HepG2 (cell line): Measurements from ENCODE around the gene TMEM120A. TPM values are rescaled to one million over a fixed set of nuclear protein-coding genes. Genes with fewer than 3 reads are reported as not detected.

ENCODE experiments used
- BORCS8-MEF2B ChIP-seq: sonication (generic); formaldehyde crosslinking; IDR thresholded peaks from 2 replicates; pipeline ENCODE4 v1.8.0; 2022; ENCODE audit warnings: mild to moderate bottlenecking, missing genetic modification reagents
- FOXA1 ChIP-seq, 2 experiments: fragments of 450-650 bp in 1 of 2; sonication (generic) in 1 of 2; formaldehyde crosslinking in 1 of 2; IDR thresholded peaks; 2 replicates each; pipeline versions ENCODE4 v1.4.0 to v1.6.1; 2016 to 2020; ENCODE audit warnings: missing genetic modification reagents in 1 of 2
- HIVEP1 ChIP-seq: sonication (generic); formaldehyde crosslinking; IDR thresholded peaks from 2 replicates; pipeline ENCODE4 v1.4.0; 2020; ENCODE audit warnings: mild to moderate bottlenecking, missing genetic modification reagents
- HNF4A ChIP-seq: sonication (generic); formaldehyde crosslinking; IDR thresholded peaks from 2 replicates; pipeline ENCODE4 v1.4.0; 2020; ENCODE audit warnings: missing genetic modification reagents
- HNRNPLL ChIP-seq: fragments of 200-400 bp; formaldehyde crosslinking; IDR thresholded peaks from 2 replicates; pipeline ENCODE4 v1.6.1; 2017; ENCODE audit warnings: mild to moderate bottlenecking, low read depth, low read length; ENCODE audit not compliant: poor library complexity, severe bottlenecking
- PATZ1 ChIP-seq: sonication (generic); formaldehyde crosslinking; IDR thresholded peaks from 2 replicates; pipeline ENCODE4 v1.4.0; 2020; ENCODE audit warnings: missing genetic modification reagents
- PHF21A ChIP-seq: sonication (generic); formaldehyde crosslinking; IDR thresholded peaks from 2 replicates; pipeline ENCODE4 v1.5.0; 2020; ENCODE audit warnings: mild to moderate bottlenecking, missing genetic modification reagents
- POLR2AphosphoS2 ChIP-seq: IDR thresholded peaks from 2 replicates; pipeline ENCODE4 v1.6.1; 2011; ENCODE audit warnings: low read depth, low read length, improper control_type of control experiment
- RFX3 ChIP-seq: IDR thresholded peaks from 2 replicates; pipeline ENCODE4 v1.6.1; 2016; ENCODE audit warnings: missing biosample characterization, missing genetic modification reagents
- RXRA ChIP-seq: sonication (generic); formaldehyde crosslinking; IDR thresholded peaks from 2 replicates; pipeline ENCODE4 v1.5.1; 2020; ENCODE audit warnings: missing genetic modification reagents
- SOX13 ChIP-seq, 3 experiments: fragments of 450-650 bp in 1 of 3; sonication (generic) in 1 of 3; formaldehyde crosslinking in 1 of 3; IDR thresholded peaks in 2 of 3; conservative IDR thresholded peaks in 1 of 3; 2 replicates each; pipeline versions ENCODE4 v1.5.0 to v1.6.1; 2016 to 2020; ENCODE audit warnings: antibody characterized with exemption in 1 of 3, mild to moderate bottlenecking in 1 of 3, missing compliant biosample characterization in 1 of 3, missing genetic modification reagents in 1 of 3, moderate library complexity in 1 of 3
- SSRP1 ChIP-seq: IDR thresholded peaks from 2 replicates; pipeline ENCODE4 v1.6.1; 2016; ENCODE audit warnings: control low read depth
- ZNF317 ChIP-seq: sonication (generic); formaldehyde crosslinking; IDR thresholded peaks from 2 replicates; pipeline ENCODE4 v1.5.0; 2020; ENCODE audit warnings: mild to moderate bottlenecking, missing genetic modification reagents
- ZNF644 ChIP-seq: IDR thresholded peaks from 2 replicates; pipeline ENCODE4 v1.6.1; 2016; ENCODE audit warnings: low read depth
- ZNF687 ChIP-seq: sonication (generic); formaldehyde crosslinking; IDR thresholded peaks from 2 replicates; pipeline ENCODE4 v1.5.1; 2020; ENCODE audit warnings: mild to moderate bottlenecking, missing genetic modification reagents, moderate library complexity
- ZNF784 ChIP-seq: sonication (generic); formaldehyde crosslinking; IDR thresholded peaks from 2 replicates; pipeline ENCODE4 v1.5.1; 2020; ENCODE audit warnings: missing genetic modification reagents, mild to moderate bottlenecking, borderline replicate concordance
- polyA plus RNA-seq, 8 experiments: library from polyadenylated mRNA; depleted of rRNA in 3 of 8; stranded (reverse) in 7 of 8; unstranded in 1 of 8; fragments of >200 nt; fragmentation: Illumina TruSeq in 4 of 8; extraction: Trizol in 4 of 8; gene quantifications; 2 replicates each; pipeline versions ENCODE4 v1.2.1 to v1.2.3, GENCODE V29; 2011 to 2016; ENCODE audit warnings: low read depth in 4 of 8, missing spikeins in 1 of 8, mixed read lengths in 1 of 8; ENCODE audit not compliant: insufficient read depth in 1 of 8
- total RNA-seq, 5 experiments: library from RNA; depleted of rRNA; stranded (reverse); fragments of >200 nt; fragmentation: Illumina TruSeq; extraction: Trizol; gene quantifications; 2 replicates each; pipeline ENCODE4 v1.2.3, GENCODE V29; 2016; ENCODE audit warnings: low read depth in 1 of 5
- TF ChIP-seq, protein P1 (sequence below): sonication (generic); formaldehyde crosslinking; IDR thresholded peaks from 2 replicates; pipeline ENCODE4 v1.4.0; 2020; ENCODE audit warnings: missing genetic modification reagents

TMEM120A gene
- total and polyA plus RNA-seq, 2 of the 13 experiments (the other 11 are each of a cell fraction or from before 2014, with no cell fraction given): 40.3 to 102 TPM

GRCh38 chr7:75945297-75946168 lies 48.9 kb downstream of the TMEM120A start (continued):
- TF ChIP-seq PATZ1: peak; percentile 85
- no peak for TF ChIP-seq HNRNPLL
- no peak for TF ChIP-seq BORCS8-MEF2B
- TF ChIP-seq ZNF687 (CRISPR knock-in tag): peak; percentile 38
- TF ChIP-seq ZNF784 (CRISPR knock-in tag): no peak
- TF ChIP-seq POLR2AphosphoS2: peak; percentile 40; the same call in 1 of the 2 replicates
- peak; percentile 31; the same call in 1 of the 2 replicates for TF ChIP-seq ZNF644 (CRISPR knock-in tag)
- peak; percentile 60; the same call in 1 of the 2 replicates for TF ChIP-seq ZNF317 (CRISPR knock-in tag)
- peak; percentile 40; the same call in 1 of the 2 replicates for TF ChIP-seq HIVEP1 (CRISPR knock-in tag)
- TF ChIP-seq FOXA1 (IDR thresholded peaks at IDR 0.05): no peak
- 0 out of 2 replicates have a peak, but pooled peaks have one; percentile 12 for TF ChIP-seq FOXA1 (CRISPR knock-in tag; IDR thresholded peaks at IDR 0.05)
- TF ChIP-seq, protein P1, sequence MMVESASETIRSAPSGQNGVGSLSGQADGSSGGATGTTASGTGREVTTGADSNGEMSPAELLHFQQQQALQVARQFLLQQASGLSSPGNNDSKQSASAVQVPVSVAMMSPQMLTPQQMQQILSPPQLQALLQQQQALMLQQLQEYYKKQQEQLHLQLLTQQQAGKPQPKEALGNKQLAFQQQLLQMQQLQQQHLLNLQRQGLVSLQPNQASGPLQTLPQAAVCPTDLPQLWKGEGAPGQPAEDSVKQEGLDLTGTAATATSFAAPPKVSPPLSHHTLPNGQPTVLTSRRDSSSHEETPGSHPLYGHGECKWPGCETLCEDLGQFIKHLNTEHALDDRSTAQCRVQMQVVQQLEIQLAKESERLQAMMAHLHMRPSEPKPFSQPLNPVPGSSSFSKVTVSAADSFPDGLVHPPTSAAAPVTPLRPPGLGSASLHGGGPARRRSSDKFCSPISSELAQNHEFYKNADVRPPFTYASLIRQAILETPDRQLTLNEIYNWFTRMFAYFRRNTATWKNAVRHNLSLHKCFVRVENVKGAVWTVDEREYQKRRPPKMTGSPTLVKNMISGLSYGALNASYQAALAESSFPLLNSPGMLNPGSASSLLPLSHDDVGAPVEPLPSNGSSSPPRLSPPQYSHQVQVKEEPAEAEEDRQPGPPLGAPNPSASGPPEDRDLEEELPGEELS: 0 out of 2 replicates have a peak, but pooled peaks have one; percentile 47
- no peak for TF ChIP-seq RFX3 (CRISPR knock-in tag)
- peak; percentile 75; the same call in 1 of the 2 replicates for TF ChIP-seq SSRP1 (CRISPR knock-in tag)
- no peak for TF ChIP-seq SOX13 (IDR thresholded peaks at IDR 0.05)
- peak in 1 of 2 experiments; percentile 52; a peak in 1 of 4 replicates for TF ChIP-seq SOX13 (CRISPR knock-in tag; conservative IDR thresholded peaks at IDR 0.05 in 1 of 2, IDR thresholded peaks at IDR 0.05 in 1 of 2)
- peak; percentile 40; the same call in 1 of the 2 replicates for TF ChIP-seq HNF4A (CRISPR knock-in tag)
- TF ChIP-seq PHF21A: peak; percentile 61; the same call in 1 of the 2 replicates
- peak; percentile 26; the same call in 1 of the 2 replicates for TF ChIP-seq RXRA
